ENCODE measurements around the gene EPB41L4B. TPM values are rescaled to one million over a fixed set of nuclear protein-coding genes. Genes with fewer than 3 reads are reported as not detected.

Gene EPB41L4B
- total RNA-seq, 1 experiment from 2014 or later: 4.6 TPM

DNA sequence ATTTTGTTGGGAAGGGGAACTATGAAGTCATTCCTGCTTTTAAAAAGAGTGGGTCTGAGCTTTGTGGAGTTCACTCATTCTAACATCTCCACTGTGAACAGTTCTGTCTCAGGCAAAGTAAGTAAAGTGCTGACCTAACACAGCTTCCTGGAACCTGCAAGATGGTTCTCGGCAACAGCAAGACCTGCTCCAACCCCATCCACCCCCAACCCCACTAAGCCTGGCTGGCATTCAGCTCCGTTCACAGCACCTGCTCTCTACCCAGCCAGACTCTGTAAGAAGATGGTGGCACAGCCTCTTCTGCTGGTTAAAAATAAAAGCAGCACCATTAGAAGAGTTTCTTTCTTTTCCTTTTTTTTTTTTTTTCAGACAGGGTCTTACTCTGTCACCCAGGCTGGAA lies 42.0 kb downstream of the EPB41L4B start:
- CTCF ChIA-PET: no interaction called here
- BruUV-seq (replicated peaks): no TSS peak
- TF ChIP-seq, protein P1, sequence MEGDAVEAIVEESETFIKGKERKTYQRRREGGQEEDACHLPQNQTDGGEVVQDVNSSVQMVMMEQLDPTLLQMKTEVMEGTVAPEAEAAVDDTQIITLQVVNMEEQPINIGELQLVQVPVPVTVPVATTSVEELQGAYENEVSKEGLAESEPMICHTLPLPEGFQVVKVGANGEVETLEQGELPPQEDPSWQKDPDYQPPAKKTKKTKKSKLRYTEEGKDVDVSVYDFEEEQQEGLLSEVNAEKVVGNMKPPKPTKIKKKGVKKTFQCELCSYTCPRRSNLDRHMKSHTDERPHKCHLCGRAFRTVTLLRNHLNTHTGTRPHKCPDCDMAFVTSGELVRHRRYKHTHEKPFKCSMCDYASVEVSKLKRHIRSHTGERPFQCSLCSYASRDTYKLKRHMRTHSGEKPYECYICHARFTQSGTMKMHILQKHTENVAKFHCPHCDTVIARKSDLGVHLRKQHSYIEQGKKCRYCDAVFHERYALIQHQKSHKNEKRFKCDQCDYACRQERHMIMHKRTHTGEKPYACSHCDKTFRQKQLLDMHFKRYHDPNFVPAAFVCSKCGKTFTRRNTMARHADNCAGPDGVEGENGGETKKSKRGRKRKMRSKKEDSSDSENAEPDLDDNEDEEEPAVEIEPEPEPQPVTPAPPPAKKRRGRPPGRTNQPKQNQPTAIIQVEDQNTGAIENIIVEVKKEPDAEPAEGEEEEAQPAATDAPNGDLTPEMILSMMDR (IDR thresholded peaks at IDR 0.05; ENCODE audit: unreplicated experiment): no peak

DNA sequence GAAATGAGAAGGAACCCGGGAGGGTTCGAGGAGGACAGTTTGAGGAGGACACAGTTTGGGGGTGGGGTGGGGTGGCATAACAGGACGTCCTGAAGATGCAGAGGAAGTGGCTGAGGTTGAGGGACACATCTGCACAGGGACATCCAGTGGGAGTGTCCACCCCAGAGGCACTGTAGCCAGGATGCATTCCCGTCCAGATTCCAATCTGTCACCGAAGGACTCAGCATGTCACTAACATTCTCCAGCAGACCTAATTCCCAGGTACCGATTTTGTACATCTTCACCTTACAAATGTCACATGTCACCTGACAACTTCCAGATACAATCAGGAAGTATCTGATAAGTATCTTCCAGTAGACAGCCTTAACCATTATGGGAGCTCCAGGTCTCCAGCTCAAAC lies 42.6 kb downstream of the EPB41L4B start:
- Mint-ChIP-seq H3K4me3 (ENCODE audit: low read depth, unreplicated experiment) (no peak overlapping the region), H3K36me3 (ENCODE audit: insufficient read depth, unreplicated experiment) (no peaks in the 10 kb centered on the region), H3K27me3 (ENCODE audit: unreplicated experiment) (no peaks in the 10 kb centered on the region), H3K27ac (ENCODE audit: unreplicated experiment) (no peak overlapping the region), H3K4me1 (ENCODE audit: low read depth, unreplicated experiment) (no peaks in the 10 kb centered on the region), H3K9me3 (ENCODE audit: low read depth, unreplicated experiment) (no peaks in the 10 kb centered on the region)
- CTCF ChIA-PET: no interaction called here
- DNase-seq: no peak
- intact Hi-C loops (cut with micrococcal nuclease; ENCODE audit: unreplicated experiment): no loop called here
- no TSS peak for BruUV-seq (replicated peaks)
- TF ChIP-seq, protein P1 (IDR thresholded peaks at IDR 0.05; ENCODE audit: unreplicated experiment): no peak

More for the DNA sequence above, 42.0 kb downstream of the EPB41L4B start:
- no peaks in the 10 kb centered on the region for H3K9me3 Mint-ChIP-seq (ENCODE audit: low read depth, unreplicated experiment)
- no peaks in the 10 kb centered on the region for H3K36me3 Mint-ChIP-seq (ENCODE audit: insufficient read depth, unreplicated experiment)
- H3K27me3 Mint-ChIP-seq (ENCODE audit: unreplicated experiment): no peaks in the 10 kb centered on the region
- no peak overlapping the region for H3K27ac Mint-ChIP-seq (ENCODE audit: unreplicated experiment)
- intact Hi-C loops (cut with micrococcal nuclease; ENCODE audit: unreplicated experiment): no loop called here
- no peaks in the 10 kb centered on the region for H3K4me1 Mint-ChIP-seq (ENCODE audit: low read depth, unreplicated experiment)
- no peak overlapping the region for H3K4me3 Mint-ChIP-seq (ENCODE audit: low read depth, unreplicated experiment)
- no peak for DNase-seq

DNA sequence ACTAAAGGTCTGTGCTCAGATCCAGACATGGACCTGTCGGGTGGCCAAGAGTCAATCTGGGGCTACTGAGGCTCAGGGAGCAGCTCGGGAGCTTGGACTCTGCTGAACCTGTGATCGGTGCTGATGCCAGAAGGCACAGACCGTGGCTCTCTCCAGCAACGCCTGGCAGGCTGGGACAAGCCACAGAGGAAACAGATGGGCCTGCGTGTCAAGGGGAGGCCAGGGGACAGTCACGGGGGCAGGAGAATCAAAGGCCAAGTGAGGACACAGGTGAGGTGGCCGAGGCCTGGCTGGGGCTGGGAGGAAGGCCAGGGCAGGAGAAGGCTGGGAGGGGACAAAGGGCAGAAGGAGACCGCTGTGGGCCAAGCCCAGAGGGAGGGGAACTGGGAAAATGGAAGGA lies 43.4 kb downstream of the EPB41L4B start:
- Mint-ChIP-seq H3K27ac (ENCODE audit: unreplicated experiment) (no peak overlapping the region), H3K27me3 (ENCODE audit: unreplicated experiment) (no peaks in the 10 kb centered on the region), H3K9me3 (ENCODE audit: low read depth, unreplicated experiment) (no peaks in the 10 kb centered on the region), H3K4me3 (ENCODE audit: low read depth, unreplicated experiment) (no peak overlapping the region), H3K4me1 (ENCODE audit: low read depth, unreplicated experiment) (no peaks in the 10 kb centered on the region), H3K36me3 (ENCODE audit: insufficient read depth, unreplicated experiment) (no peaks in the 10 kb centered on the region)
- CTCF ChIA-PET: no interaction called here
- intact Hi-C loops (cut with micrococcal nuclease; ENCODE audit: unreplicated experiment): no loop called here
- TF ChIP-seq, protein P1 (IDR thresholded peaks at IDR 0.05; ENCODE audit: unreplicated experiment): no peak
- no TSS peak for BruUV-seq (replicated peaks)
- no peak for DNase-seq

DNA sequence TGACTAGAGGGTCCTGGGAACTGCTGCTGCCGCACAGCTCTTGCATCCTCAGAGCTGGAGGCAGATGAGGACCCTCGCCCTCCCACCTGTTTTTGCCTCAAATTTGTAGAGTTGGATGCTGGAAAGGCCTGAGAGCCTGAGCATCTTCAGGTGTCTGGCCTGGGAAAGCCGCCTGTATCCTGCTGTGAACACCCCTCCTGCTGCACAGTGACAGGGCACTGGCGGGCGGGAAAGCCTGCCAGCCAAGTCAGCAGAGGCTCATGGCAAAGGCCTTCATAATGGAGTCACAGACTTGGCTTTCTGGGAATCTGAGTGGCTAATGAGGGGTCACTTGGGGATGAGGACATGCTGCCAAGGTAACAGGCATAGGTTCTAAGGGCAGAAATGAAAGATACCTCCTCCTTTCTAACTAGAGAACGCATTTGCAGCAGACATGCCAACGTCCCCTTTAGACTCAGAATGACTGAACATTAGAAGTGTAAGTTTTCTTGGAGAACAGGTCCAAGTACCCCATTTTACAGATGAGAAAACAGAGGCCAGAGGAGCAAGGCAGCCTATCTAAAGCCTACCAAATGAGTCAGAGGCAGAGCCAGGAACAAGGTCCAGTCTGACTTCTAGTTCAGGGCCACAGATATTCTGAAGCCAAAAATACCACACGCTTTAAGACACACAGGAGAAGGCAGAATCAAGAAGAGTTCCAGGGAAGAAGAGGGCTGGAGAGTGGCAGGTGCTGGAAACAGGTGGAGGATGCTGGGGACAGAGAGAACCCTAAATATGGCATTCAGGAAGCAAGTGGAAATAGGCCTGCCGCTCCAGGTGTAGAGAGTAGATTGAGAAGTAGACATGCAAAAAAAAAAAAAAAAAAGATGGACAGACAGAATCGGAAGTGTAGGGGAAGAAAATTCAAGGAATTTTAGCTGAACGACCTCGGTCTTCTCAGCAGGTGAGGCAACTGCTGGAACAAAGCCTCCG lies 44.1 kb downstream of the EPB41L4B start:
- BruUV-seq (replicated peaks): no TSS peak

More for the DNA sequence above, 44.1 kb downstream of the EPB41L4B start:
- Mint-ChIP-seq H3K9me3 (ENCODE audit: low read depth, unreplicated experiment) (no peaks in the 10 kb centered on the region), H3K4me1 (ENCODE audit: low read depth, unreplicated experiment) (no peaks in the 10 kb centered on the region), H3K27me3 (ENCODE audit: unreplicated experiment) (no peaks in the 10 kb centered on the region), H3K27ac (ENCODE audit: unreplicated experiment) (no peak overlapping the region), H3K36me3 (ENCODE audit: insufficient read depth, unreplicated experiment) (no peaks in the 10 kb centered on the region), H3K4me3 (ENCODE audit: low read depth, unreplicated experiment) (no peak overlapping the region)
- TF ChIP-seq, protein P1 (IDR thresholded peaks at IDR 0.05; ENCODE audit: unreplicated experiment): no peak
- CTCF ChIA-PET: no interaction called here
- intact Hi-C loops (cut with micrococcal nuclease; ENCODE audit: unreplicated experiment): no loop called here
- no peak for DNase-seq
